H9 (cell line): ENCODE data around the gene TTC27. TPM values are rescaled to one million over a fixed set of nuclear protein-coding genes. Genes with fewer than 3 reads are reported as not detected.

Experiments used
- DNase-seq: peaks from one replicate; pipeline ENCODE4 v3.0.0-alpha.2; 2017
- H2AFZ ChIP-seq: one replicate; pipeline ENCODE4 v1.6.1; 2013; ENCODE audit warnings: mild to moderate bottlenecking, low read length, control low read depth, moderate library complexity
- H2AK5ac ChIP-seq: 2 replicates; pipeline ENCODE4 v1.6.1; 2013; ENCODE audit warnings: low read length, control low read depth, mixed read lengths; ENCODE audit not compliant: insufficient read length
- H2BK120ac ChIP-seq: one replicate; pipeline ENCODE4 v1.6.1; 2013; ENCODE audit warnings: low read depth, mild to moderate bottlenecking, low read length, control low read depth, inconsistent platforms; ENCODE audit not compliant: poor library complexity, severe bottlenecking
- H2BK12ac ChIP-seq: 2 replicates; pipeline ENCODE4 v1.6.1; 2013; ENCODE audit warnings: low read length, control low read depth, mixed read lengths, low read depth; ENCODE audit not compliant: insufficient read length
- H2BK15ac ChIP-seq: 2 replicates; pipeline ENCODE4 v1.6.1; 2013; ENCODE audit warnings: low read depth, low read length, control low read depth
- H2BK20ac ChIP-seq: one replicate; pipeline ENCODE4 v1.6.1; 2013; ENCODE audit warnings: low read depth, mild to moderate bottlenecking, low read length, control low read depth, inconsistent platforms; ENCODE audit not compliant: poor library complexity, severe bottlenecking
- H2BK5ac ChIP-seq: 2 replicates; pipeline ENCODE4 v1.6.1; 2013; ENCODE audit warnings: low read length, control low read depth, mixed read lengths; ENCODE audit not compliant: insufficient read length
- H3K14ac ChIP-seq: 2 replicates; pipeline ENCODE4 v1.6.1; 2013; ENCODE audit warnings: low read length, control low read depth; ENCODE audit not compliant: insufficient read depth
- H3K18ac ChIP-seq: 2 replicates; pipeline ENCODE4 v1.6.1; 2013; ENCODE audit warnings: low read depth, mild to moderate bottlenecking, mixed read lengths, low read length, control low read depth; ENCODE audit not compliant: insufficient read length
- H3K23ac ChIP-seq: 2 replicates; pipeline ENCODE4 v1.6.1; 2013; ENCODE audit warnings: low read length, control low read depth, mixed read lengths, low read depth; ENCODE audit not compliant: insufficient read length
- H3K23me2 ChIP-seq: 2 replicates; pipeline ENCODE4 v1.6.1; 2013; ENCODE audit warnings: low read depth, mild to moderate bottlenecking, mixed read lengths, low read length, control low read depth; ENCODE audit not compliant: insufficient read length, poor library complexity, severe bottlenecking
- H3K27ac ChIP-seq: 2 replicates; pipeline ENCODE4 v1.5.1; 2013; ENCODE audit warnings: low read length, control low read depth, mixed read lengths, low read depth; ENCODE audit not compliant: insufficient read length
- H3K27me3 ChIP-seq: 2 replicates; pipeline ENCODE4 v1.6.1; 2013; ENCODE audit warnings: low read length, control low read depth, inconsistent platforms; ENCODE audit not compliant: insufficient read depth
- H3K4ac ChIP-seq: 2 replicates; pipeline ENCODE4 v1.6.1; 2013; ENCODE audit warnings: low read depth, mild to moderate bottlenecking, control low read depth, inconsistent platforms, low read length, moderate library complexity
- H3K4me1 ChIP-seq: 2 replicates; pipeline ENCODE4 v1.6.1; 2013; ENCODE audit warnings: low read length, control low read depth, inconsistent platforms; ENCODE audit not compliant: insufficient read depth
- H3K4me2 ChIP-seq: 2 replicates; pipeline ENCODE4 v1.6.1; 2013; ENCODE audit warnings: low read length, control low read depth, mixed read lengths; ENCODE audit not compliant: insufficient read length, insufficient read depth
- H3K56ac ChIP-seq: 2 replicates; pipeline ENCODE4 v1.6.1; 2013; ENCODE audit warnings: low read depth, mild to moderate bottlenecking, mixed read lengths, low read length, control low read depth; ENCODE audit not compliant: insufficient read length
- H3K79me1 ChIP-seq: 2 replicates; pipeline ENCODE4 v1.6.1; 2013; ENCODE audit warnings: low read depth, mild to moderate bottlenecking, moderate library complexity, low read length, control low read depth, inconsistent platforms; ENCODE audit not compliant: insufficient read depth, poor library complexity, severe bottlenecking
- H3K79me2 ChIP-seq: 2 replicates; pipeline ENCODE4 v1.6.1; 2013; ENCODE audit warnings: low read length, control low read depth, inconsistent platforms; ENCODE audit not compliant: insufficient read depth
- H3K9ac ChIP-seq: 2 replicates; pipeline ENCODE4 v1.6.1; 2013; ENCODE audit warnings: low read length, control low read depth, mixed read lengths; ENCODE audit not compliant: insufficient read length; ENCODE audit errors: extremely low read depth
- H3K9me3 ChIP-seq: one replicate; pipeline ENCODE4 v1.6.1; 2013; ENCODE audit warnings: low read depth, low read length, inconsistent platforms; ENCODE audit not compliant: control insufficient read depth
- H3T11ph ChIP-seq: one replicate; pipeline ENCODE4 v1.6.1; 2013; ENCODE audit warnings: mild to moderate bottlenecking, low read length, control low read depth, inconsistent platforms
- H4K20me1 ChIP-seq: one replicate; pipeline ENCODE4 v1.6.1; 2013; ENCODE audit not compliant: control insufficient read depth, insufficient read length, insufficient read depth
- H4K5ac ChIP-seq: 2 replicates; pipeline ENCODE4 v1.6.1; 2013; ENCODE audit warnings: low read depth, mild to moderate bottlenecking, mixed read lengths, low read length, control low read depth; ENCODE audit not compliant: insufficient read length
- H4K8ac ChIP-seq: replicated peaks from 2 replicates; pipeline ENCODE4 v1.6.1; 2013; ENCODE audit warnings: low read length, control low read depth, mixed read lengths, low read depth; ENCODE audit not compliant: insufficient read length
- H4K91ac ChIP-seq: 2 replicates; pipeline ENCODE4 v1.6.1; 2013; ENCODE audit warnings: low read depth, mild to moderate bottlenecking, moderate library complexity, mixed read lengths, low read length, control low read depth; ENCODE audit not compliant: insufficient read length
- H3K27ac Mint-ChIP-seq, 3 experiments: 2 replicates in 2 of 3; 3 replicates in 1 of 3; pipeline ENCODE4 v1.8.0; 2020 to 2021; ENCODE audit warnings: mixed read lengths in 3 of 3, mild to moderate bottlenecking in 1 of 3, moderate library complexity in 1 of 3
- H3K27me3 Mint-ChIP-seq: 2 replicates; pipeline ENCODE4 v1.8.0; 2021; ENCODE audit warnings: low read depth, mild to moderate bottlenecking, moderate library complexity, mixed read lengths
- H3K36me3 Mint-ChIP-seq, 3 experiments: 2 replicates in 2 of 3; 3 replicates in 1 of 3; pipeline ENCODE4 v1.8.0; 2020 to 2021; ENCODE audit warnings: low read depth in 3 of 3, mixed read lengths in 3 of 3; ENCODE audit not compliant: insufficient read depth in 1 of 3
- H3K4me1 Mint-ChIP-seq, 2 experiments: 2 replicates each; pipeline ENCODE4 v1.8.0; 2020; ENCODE audit warnings: mixed read lengths in 2 of 2
- H3K4me3 Mint-ChIP-seq, 2 experiments: 2 replicates in 1 of 2; 3 replicates in 1 of 2; pipeline ENCODE4 v1.8.0; 2020 to 2021; ENCODE audit warnings: mild to moderate bottlenecking in 2 of 2, mixed read lengths in 2 of 2, moderate library complexity in 1 of 2
- H3K9me3 Mint-ChIP-seq, 2 experiments: 2 replicates in 1 of 2; 3 replicates in 1 of 2; pipeline ENCODE4 v1.8.0; 2020; ENCODE audit warnings: mild to moderate bottlenecking in 2 of 2, mixed read lengths in 2 of 2, moderate library complexity in 1 of 2
- WGBS: extraction: QIAGEN DNeasy Blood & Tissue Kit; methylation state at CpG from one replicate; pipeline ENCODE4 v1.1.7; 2013; ENCODE audit warnings: missing lambda C conversion rate, low lambda C conversion rate, mixed read lengths; ENCODE audit not compliant: insufficient read length; ENCODE audit errors: extremely low coverage; 5-methylcytosine and 5-hydroxymethylcytosine counted together
- total RNA-seq: library from RNA; stranded (reverse); gene quantifications from 2 replicates; pipeline ENCODE4 v1.2.1, GENCODE V29; 2021
- TF ChIP-seq, protein P1 (sequence below): fragments of 200-600 bp; sonication (generic); conservative IDR thresholded peaks from 3 replicates; pipeline ENCODE4 v1.8.0; 2021; ENCODE audit warnings: antibody characterized with exemption, mild to moderate bottlenecking

The TTC27 gene
- total RNA-seq, 1 experiment from 2014 or later = 26.0 TPM

DNA sequence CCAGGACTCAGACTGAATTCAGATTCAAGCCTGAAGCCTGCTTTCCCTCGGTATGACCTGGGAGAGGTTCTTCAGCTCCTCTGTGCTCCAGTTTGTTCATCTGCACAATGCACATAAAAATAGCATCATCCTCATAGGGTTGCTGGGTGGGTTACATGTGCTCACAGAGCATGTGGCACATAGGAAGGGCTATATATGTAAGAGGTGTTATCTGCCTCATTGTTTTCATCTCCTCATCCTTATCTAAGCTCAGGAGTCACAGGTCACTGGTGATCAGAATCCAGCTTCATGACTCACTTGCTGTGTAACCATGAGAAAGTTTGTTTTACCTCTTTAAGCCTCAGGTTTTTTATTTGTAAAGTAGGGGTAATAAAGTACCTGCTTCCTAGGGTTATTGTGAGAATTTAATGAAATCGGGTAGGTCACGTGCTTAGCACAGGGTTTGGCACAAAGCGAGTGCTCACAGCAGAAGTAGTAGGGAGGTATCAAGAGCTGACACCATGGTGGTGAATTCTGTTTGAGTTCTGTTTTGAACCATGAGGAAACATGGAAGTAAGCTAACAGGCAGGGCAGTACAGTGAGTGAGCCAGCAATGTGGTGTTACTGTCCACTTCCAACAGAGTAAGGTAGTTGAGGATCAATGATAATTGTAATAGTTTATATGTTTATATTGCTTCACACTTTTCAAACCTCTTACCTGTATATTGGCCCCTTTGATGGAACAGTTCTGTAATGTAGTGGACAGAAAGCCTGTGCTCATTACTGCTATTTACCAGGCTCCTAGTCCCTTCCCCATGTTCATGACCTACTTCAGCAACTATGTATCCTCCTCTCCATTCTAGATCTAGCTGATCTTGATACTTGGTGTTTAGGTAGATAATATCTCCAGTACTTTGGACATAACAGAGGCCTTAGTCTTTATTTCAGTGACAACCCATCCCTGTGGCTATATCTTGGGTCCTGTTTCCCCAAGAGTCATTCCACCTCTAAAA is 177.6 kb downstream of the TTC27 start:
- no peak overlapping the region for H4K8ac ChIP-seq
- H4K5ac ChIP-seq = no peak overlapping the region
- H3K27ac ChIP-seq = no peak overlapping the region

More for the DNA sequence above, 177.6 kb downstream of the TTC27 start:
- Mint-ChIP-seq H3K4me1 (no peaks in the 10 kb centered on the region), H3K27me3 (no peaks in the 10 kb centered on the region), H3K4me3 (no peak overlapping the region), H3K27ac (no peak overlapping the region), H3K9me3 (no peaks in the 10 kb centered on the region), H3K36me3 (no peaks in the 10 kb centered on the region)
- Histone ChIP-seq H3K23me2 (no peaks in the 10 kb centered on the region), H3T11ph (no peak overlapping the region), H2BK15ac (no peak overlapping the region), H2BK5ac (no peak overlapping the region), H3K9ac (no peak overlapping the region), H3K9me3 (no peaks in the 10 kb centered on the region), H4K20me1 (no peaks in the 10 kb centered on the region), H3K27me3 (no peaks in the 10 kb centered on the region), H2BK12ac (no peak overlapping the region), H4K91ac (no peak overlapping the region), H3K4me1 (no peaks in the 10 kb centered on the region; the same call in 1 of the 2 replicates), H2BK20ac (no peak overlapping the region), H3K79me1 (no peaks in the 10 kb centered on the region), H2BK120ac (no peak overlapping the region), H3K18ac (no peak overlapping the region), H3K4me2 (no peak overlapping the region), H2AFZ (no peak overlapping the region), H2AK5ac (no peak overlapping the region), H3K4ac (no peak overlapping the region), H3K56ac (no peak overlapping the region), H3K14ac (no peak overlapping the region), H3K23ac (no peak overlapping the region), H3K79me2 (no peaks in the 10 kb centered on the region)
- TF ChIP-seq, protein P1, sequence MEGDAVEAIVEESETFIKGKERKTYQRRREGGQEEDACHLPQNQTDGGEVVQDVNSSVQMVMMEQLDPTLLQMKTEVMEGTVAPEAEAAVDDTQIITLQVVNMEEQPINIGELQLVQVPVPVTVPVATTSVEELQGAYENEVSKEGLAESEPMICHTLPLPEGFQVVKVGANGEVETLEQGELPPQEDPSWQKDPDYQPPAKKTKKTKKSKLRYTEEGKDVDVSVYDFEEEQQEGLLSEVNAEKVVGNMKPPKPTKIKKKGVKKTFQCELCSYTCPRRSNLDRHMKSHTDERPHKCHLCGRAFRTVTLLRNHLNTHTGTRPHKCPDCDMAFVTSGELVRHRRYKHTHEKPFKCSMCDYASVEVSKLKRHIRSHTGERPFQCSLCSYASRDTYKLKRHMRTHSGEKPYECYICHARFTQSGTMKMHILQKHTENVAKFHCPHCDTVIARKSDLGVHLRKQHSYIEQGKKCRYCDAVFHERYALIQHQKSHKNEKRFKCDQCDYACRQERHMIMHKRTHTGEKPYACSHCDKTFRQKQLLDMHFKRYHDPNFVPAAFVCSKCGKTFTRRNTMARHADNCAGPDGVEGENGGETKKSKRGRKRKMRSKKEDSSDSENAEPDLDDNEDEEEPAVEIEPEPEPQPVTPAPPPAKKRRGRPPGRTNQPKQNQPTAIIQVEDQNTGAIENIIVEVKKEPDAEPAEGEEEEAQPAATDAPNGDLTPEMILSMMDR = no peak
- no CpG with 5 or more reads among the region's 4 CpGs for WGBS
- DNase-seq = no peak
